Neural cell (in vitro differentiated cells): ENCODE results near the gene SLC6A6. TPM values are rescaled to one million over a fixed set of nuclear protein-coding genes. Genes with fewer than 3 reads are reported as not detected.

Experiments used
- H2AFZ ChIP-seq: fragments of 200-600, 300-800 bp; sonication (generic), shearing (Covaris generic); 2 replicates; pipeline ENCODE4 v1.6.0; 2014; ENCODE audit warnings: low read depth, mild to moderate bottlenecking, antibody characterized with exemption, low read length, moderate library complexity
- H3F3A ChIP-seq: fragments of 200-600 bp; shearing (Covaris generic); 2 replicates; pipeline ENCODE4 v1.6.1; 2016; ENCODE audit warnings: mild to moderate bottlenecking, moderate library complexity, mixed read lengths, antibody characterized with exemption, low read length; ENCODE audit not compliant: insufficient read depth, poor library complexity, severe bottlenecking
- H3K27ac ChIP-seq: fragments of 200-600, 300-800 bp; sonication (generic), shearing (Covaris generic); 2 replicates; pipeline ENCODE4 v1.5.1; 2014; ENCODE audit warnings: mild to moderate bottlenecking, low read length, moderate library complexity
- H3K27me3 ChIP-seq: fragments of 300-800, 200-600 bp; sonication (generic), shearing (Covaris generic); 2 replicates; pipeline ENCODE4 v1.6.0; 2014; ENCODE audit warnings: mild to moderate bottlenecking, low read depth, low read length, moderate library complexity; ENCODE audit not compliant: insufficient read depth
- H3K36me3 ChIP-seq: fragments of 300-800, 200-600 bp; sonication (generic), shearing (Covaris generic); 2 replicates; pipeline ENCODE4 v1.5.1; 2014; ENCODE audit warnings: mild to moderate bottlenecking, antibody characterized with exemption, low read length, moderate library complexity; ENCODE audit not compliant: insufficient read depth
- H3K4me2 ChIP-seq: fragments of 300-800, 200-600 bp; sonication (generic), shearing (Covaris generic); 2 replicates; pipeline ENCODE4 v1.6.0; 2014; ENCODE audit warnings: mild to moderate bottlenecking, low read length
- H3K4me3 ChIP-seq: fragments of 300-800, 200-600 bp; sonication (generic), shearing (Covaris generic); 2 replicates; pipeline ENCODE4 v1.5.1; 2014; ENCODE audit warnings: mild to moderate bottlenecking, low read length, moderate library complexity
- H3K79me2 ChIP-seq: fragments of 200-600 bp; shearing (Covaris generic); replicated peaks from 2 replicates; pipeline ENCODE4 v1.6.0; 2014; ENCODE audit warnings: mild to moderate bottlenecking, low read length, moderate library complexity; ENCODE audit not compliant: insufficient read depth
- H3K9ac ChIP-seq: fragments of 300-800, 200-600 bp; sonication (generic), shearing (Covaris generic); 2 replicates; pipeline ENCODE4 v1.6.1; 2016; ENCODE audit warnings: mild to moderate bottlenecking, low read length, mixed read lengths
- H3K9me2 ChIP-seq: fragments of 200-600 bp; shearing (Covaris generic); 2 replicates; pipeline ENCODE4 v1.6.1; 2016; ENCODE audit warnings: mild to moderate bottlenecking, low read length, mixed read lengths; ENCODE audit not compliant: insufficient read depth
- H3K9me3 ChIP-seq: fragments of 200-600, 300-800 bp; sonication (generic), shearing (Covaris generic); 2 replicates; pipeline ENCODE4 v1.6.1; 2016; ENCODE audit warnings: mild to moderate bottlenecking, mixed run types, low read length, moderate library complexity, mixed read lengths
- H4K20me1 ChIP-seq: fragments of 200-600 bp; shearing (Covaris generic); 2 replicates; pipeline ENCODE4 v1.6.1; 2016; ENCODE audit warnings: mild to moderate bottlenecking, mixed run types; ENCODE audit not compliant: insufficient read depth
- CTCF ChIP-seq: fragments of 450-650 bp; IDR thresholded peaks from 2 replicates; pipeline ENCODE4 v1.5.1; 2014; ENCODE audit warnings: antibody characterized with exemption, mild to moderate bottlenecking, moderate library complexity; ENCODE audit not compliant: poor library complexity, severe bottlenecking
- EP300 ChIP-seq: fragments of 450-650 bp; conservative IDR thresholded peaks from 2 replicates; pipeline ENCODE4 v1.6.1; 2014; ENCODE audit warnings: antibody characterized with exemption, mild to moderate bottlenecking, moderate library complexity; ENCODE audit not compliant: poor library complexity, severe bottlenecking
- EZH2 ChIP-seq: fragments of 200-600, 300-800 bp; shearing (Covaris generic), sonication (generic); IDR thresholded peaks from 2 replicates; pipeline ENCODE4 v1.6.1; 2014; ENCODE audit warnings: antibody characterized with exemption, low read length, borderline replicate concordance, mild to moderate bottlenecking; ENCODE audit not compliant: insufficient read depth, poor library complexity, severe bottlenecking
- MXI1 ChIP-seq: fragments of 450-650 bp; conservative IDR thresholded peaks from 2 replicates; pipeline ENCODE4 v1.6.1; 2014; ENCODE audit warnings: antibody characterized with exemption, mild to moderate bottlenecking; ENCODE audit not compliant: poor library complexity, severe bottlenecking
- POLR2AphosphoS5 ChIP-seq: IDR thresholded peaks from 2 replicates; pipeline ENCODE4 v1.6.1; 2012
- RAD21 ChIP-seq: fragments of 450-650 bp; conservative IDR thresholded peaks from 2 replicates; pipeline ENCODE4 v1.6.1; 2014; ENCODE audit warnings: antibody characterized with exemption, mild to moderate bottlenecking, moderate library complexity
- REST ChIP-seq: IDR thresholded peaks from 2 replicates; pipeline ENCODE4 v1.6.1; 2012; ENCODE audit warnings: borderline replicate concordance
- SMC3 ChIP-seq: fragments of 450-650 bp; conservative IDR thresholded peaks from 2 replicates; pipeline ENCODE4 v1.6.1; 2014; ENCODE audit warnings: antibody characterized with exemption, mild to moderate bottlenecking, moderate library complexity; ENCODE audit not compliant: poor library complexity
- TAF1 ChIP-seq: IDR thresholded peaks from 2 replicates; pipeline ENCODE4 v1.6.1; 2012; ENCODE audit warnings: low read depth
- polyA plus RNA-seq: library from polyadenylated mRNA; depleted of rRNA; stranded (reverse); fragments of >200 nt; gene quantifications from 2 replicates; pipeline ENCODE4 v1.2.3, GENCODE V29; 2014

SLC6A6 gene
- polyA plus RNA-seq, 1 donor from 2014 or later: 15.9 TPM

DNA sequence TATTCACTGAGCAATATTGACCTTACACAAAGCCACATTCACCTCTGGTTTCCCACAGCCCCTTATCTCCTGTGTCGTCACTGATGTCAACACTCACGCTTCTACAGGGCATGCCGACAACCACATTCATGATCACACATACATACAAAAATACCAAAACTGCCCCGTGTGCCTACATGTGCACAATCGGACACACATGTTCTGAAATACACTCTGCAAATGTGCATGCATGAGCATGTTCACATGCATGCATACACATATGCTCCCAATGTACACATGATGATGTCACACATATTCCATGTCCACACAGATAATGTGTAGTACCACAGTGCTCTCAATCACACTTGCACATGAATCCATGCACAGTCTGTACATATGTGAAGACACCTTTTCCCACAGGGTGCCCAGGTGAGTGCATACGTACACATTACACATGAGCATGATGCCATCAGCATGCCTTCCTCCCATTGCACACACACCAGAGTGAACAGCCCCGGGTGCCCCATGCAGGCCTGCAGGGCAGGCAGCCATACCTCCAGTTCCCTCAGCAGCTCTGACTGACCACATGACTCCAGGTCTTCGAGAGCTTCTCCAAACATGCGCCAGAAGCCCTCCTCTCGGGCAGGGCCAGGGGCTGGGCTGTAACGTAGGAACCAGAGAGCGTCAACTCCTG, 100.8 kb downstream of the SLC6A6 start:
- Histone ChIP-seq H3K9ac (no peak overlapping the region), H3K79me2 (no peaks in the 10 kb centered on the region), H4K20me1 (no peaks in the 10 kb centered on the region), H3K27ac (no peak overlapping the region), H3K36me3 (no peaks in the 10 kb centered on the region), H3K4me3 (no peak overlapping the region), H3K27me3 (no peaks in the 10 kb centered on the region), H2AFZ (no peak overlapping the region), H3K9me2 (no peaks in the 10 kb centered on the region), H3K4me2 (no peak overlapping the region), H3F3A (no peaks in the 10 kb centered on the region), H3K9me3 (peaks cover 6% of the 10 kb centered on the region)
- TF ChIP-seq POLR2AphosphoS5 (no peak), EZH2 (no peak), EP300 (no peak), MXI1 (no peak), TAF1 (no peak), CTCF (no peak), SMC3 (no peak), REST (no peak), RAD21 (no peak)

- no peaks in the 10 kb centered on the region for H3K27me3 ChIP-seq
- no peak overlapping the region for H3K4me3 ChIP-seq
- no peak overlapping the region for H2AFZ ChIP-seq
- H3K4me2 ChIP-seq: no peak overlapping the region
- no peak overlapping the region for H3K27ac ChIP-seq
- H3K9ac ChIP-seq: no peak overlapping the region
- H4K20me1 ChIP-seq: no peaks in the 10 kb centered on the region
- no peaks in the 10 kb centered on the region for H3K36me3 ChIP-seq
- no peaks in the 10 kb centered on the region for H3F3A ChIP-seq
- H3K9me2 ChIP-seq: no peaks in the 10 kb centered on the region
- no peak for TF ChIP-seq REST
- no peak for TF ChIP-seq POLR2AphosphoS5
- TF ChIP-seq TAF1: no peak
- TF ChIP-seq EP300: no peak
- TF ChIP-seq SMC3: no peak
- TF ChIP-seq MXI1: no peak
- TF ChIP-seq EZH2: no peak
- no peak for TF ChIP-seq RAD21
- TF ChIP-seq CTCF: no peak
- H3K79me2 ChIP-seq: no peaks in the 10 kb centered on the region
- peaks cover 6% of the 10 kb centered on the region for H3K9me3 ChIP-seq
Measured at GRCh38 chr3:14503706-14504065, 101.3 kb downstream of the SLC6A6 start.
